GM12864 (cell line): ENCODE results near the gene PAK5.

ENCODE experiments used
- DNase-seq: peaks from one replicate; pipeline ENCODE4 v3.0.0-alpha.2; 2011; ENCODE audit warnings: low read depth
- H3K4me3 ChIP-seq: 2 replicates; pipeline ENCODE4 v1.5.1; 2011; ENCODE audit warnings: mild to moderate bottlenecking, low read depth, low read length, control low read depth
- CTCF ChIP-seq: IDR thresholded peaks from 2 replicates; pipeline ENCODE4 v1.5.1; 2011; ENCODE audit warnings: low read depth, mild to moderate bottlenecking, moderate library complexity, low read length, control low read depth, inconsistent platforms; ENCODE audit errors: missing control alignments

PAK5 gene

GRCh38 chr20:9594284-9594875 is 244.5 kb downstream of the PAK5 start:
- DNase-seq: no peak
- no peak overlapping the region for H3K4me3 ChIP-seq
- TF ChIP-seq CTCF: no peak

DNA sequence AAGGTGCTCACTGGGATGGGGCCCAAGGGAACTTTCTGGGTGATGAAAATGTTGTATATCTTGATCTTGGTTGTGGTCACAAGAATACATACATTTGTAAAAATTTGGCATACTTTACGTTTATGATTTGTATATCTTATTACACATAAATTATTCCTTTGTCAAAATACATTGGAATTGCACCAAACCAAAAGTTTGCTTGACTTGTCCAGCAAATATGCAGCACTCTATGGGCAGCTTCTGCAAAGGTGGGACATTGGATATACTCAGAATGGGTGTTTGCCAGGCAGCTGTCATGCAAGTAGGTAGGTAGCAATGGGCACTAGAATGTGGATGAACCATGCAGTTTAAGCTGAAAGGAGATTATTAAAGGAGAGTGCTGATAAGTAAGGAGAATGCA is 246.5 kb downstream of the PAK5 start:
- TF ChIP-seq CTCF: no peak
- no peak overlapping the region for H3K4me3 ChIP-seq
- no peak for DNase-seq

GRCh38 chr20:9591080-9591479 is 247.8 kb downstream of the PAK5 start:
- no peak for DNase-seq
- no peak for TF ChIP-seq CTCF
- H3K4me3 ChIP-seq: no peak overlapping the region

- TF ChIP-seq CTCF: no peak
- DNase-seq: no peak
Observed at GRCh38 chr20:9590189-9590588, 248.7 kb downstream of the PAK5 start.

GRCh38 chr20:9588706-9589105 is 250.2 kb downstream of the PAK5 start:
- DNase-seq: no peak
- no peak overlapping the region for H3K4me3 ChIP-seq
- no peak for TF ChIP-seq CTCF

More at GRCh38 chr20:9590189-9590588, 248.7 kb downstream of the PAK5 start:
- no peak overlapping the region for H3K4me3 ChIP-seq

GRCh38 chr20:9583151-9583550 is 255.7 kb downstream of the PAK5 start:
- no peak for TF ChIP-seq CTCF
- no peak overlapping the region for H3K4me3 ChIP-seq
- DNase-seq: no peak

DNA sequence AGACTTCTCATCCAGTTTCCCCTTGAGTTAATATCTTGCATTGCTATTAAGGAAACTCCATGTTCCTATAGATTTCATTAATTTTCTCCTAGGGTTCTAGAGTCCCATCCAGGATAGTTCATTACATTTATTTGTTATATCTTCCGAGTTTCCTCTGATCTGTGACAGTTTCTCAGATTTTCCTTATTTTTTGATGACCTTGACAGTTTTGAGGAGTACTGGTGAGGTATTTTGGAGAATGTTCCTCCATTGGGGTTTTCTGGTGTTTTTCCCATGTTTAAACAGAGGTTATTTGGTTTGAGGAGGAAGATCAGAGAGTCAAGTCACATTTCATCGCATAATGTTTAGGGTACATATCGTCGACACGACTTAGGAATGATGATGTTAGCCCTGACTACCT is 256.7 kb downstream of the PAK5 start:
- no peak for DNase-seq
- TF ChIP-seq CTCF: no peak
- H3K4me3 ChIP-seq: no peak overlapping the region
